NCI-H2227 (cell line): Measurements from ENCODE around the gene CPLX3.

Experiments used
- DNase-seq: peaks from one replicate; lab custom pipeline; 2025; ENCODE audit not compliant: unreplicated experiment; lab: John Stamatoyannopoulos, UW

The CPLX3 gene

GRCh38 chr15:74802290-74802689 is 24.1 kb upstream of the CPLX3 start:
- no peak for DNase-seq

- no peak for DNase-seq
These were observed 23.5 kb upstream of the CPLX3 start for GRCh38 chr15:74802862-74803447.

- no peak for DNase-seq
These were observed 21.5 kb upstream of the CPLX3 start for GRCh38 chr15:74804935-74805334.

GRCh38 chr15:74807282-74807681 is 19.1 kb upstream of the CPLX3 start:
- DNase-seq = no peak

- DNase-seq = no peak
These were observed 18.2 kb upstream of the CPLX3 start for GRCh38 chr15:74808078-74808839.

GRCh38 chr15:74808840-74809229 is 17.6 kb upstream of the CPLX3 start:
- no peak for DNase-seq

- DNase-seq = no peak
These were observed 17.2 kb upstream of the CPLX3 start for GRCh38 chr15:74809242-74809641.

- DNase-seq = no peak
These were observed 16.5 kb upstream of the CPLX3 start for GRCh38 chr15:74809956-74810355.

- no peak for DNase-seq
These were observed 13.9 kb upstream of the CPLX3 start, which contains the start of gene LMAN1L for GRCh38 chr15:74812533-74812932. Gene LMAN1L, plus strand, starts transcription at chr15:74812835. Its CDS starts 20 bp downstream, at chr15:74812855.

- DNase-seq = no peak
These were observed 11.1 kb upstream of the CPLX3 start for GRCh38 chr15:74815121-74815934.

- no peak for DNase-seq
These were observed 10.5 kb upstream of the CPLX3 start for GRCh38 chr15:74815961-74816360.

- peak; percentile 38 for DNase-seq
These were observed 9.6 kb upstream of the CPLX3 start for GRCh38 chr15:74816624-74817369.

GRCh38 chr15:74817370-74817737 is 9.1 kb upstream of the CPLX3 start:
- DNase-seq = peak; percentile 38

GRCh38 chr15:74820056-74820455 is 6.4 kb upstream of the CPLX3 start:
- no peak for DNase-seq

- peak; percentile 22 for DNase-seq
These were observed 5.2 kb upstream of the CPLX3 start for GRCh38 chr15:74821091-74821789.

- no peak for DNase-seq
These were observed 4.7 kb upstream of the CPLX3 start for GRCh38 chr15:74821790-74822158.

GRCh38 chr15:74822233-74822632 is 4.2 kb upstream of the CPLX3 start:
- no peak for DNase-seq

GRCh38 chr15:74823324-74823723 is 3.1 kb upstream of the CPLX3 start:
- DNase-seq = no peak

GRCh38 chr15:74824976-74825375 is 1.5 kb upstream of the CPLX3 start:
- DNase-seq = no peak

GRCh38 chr15:74825866-74826265 is 561 bp upstream of the CPLX3 start:
- DNase-seq = no peak

GRCh38 chr15:74826921-74827320 is 494 bp downstream of the CPLX3 start:
- no peak for DNase-seq
